GM06990 (cell line): ENCODE measurements around the gene THADA.

Experiments
- DNase-seq: peaks from one replicate; pipeline ENCODE4 v3.0.0-alpha.2; 2011; ENCODE audit not compliant: insufficient read length; ENCODE audit errors: extremely low read depth
- H3K27me3 ChIP-seq: replicated peaks from 2 replicates; pipeline ENCODE4 v1.6.0; 2011; ENCODE audit warnings: low read length; ENCODE audit not compliant: control insufficient read depth, insufficient read depth
- H3K36me3 ChIP-seq: 2 replicates; pipeline ENCODE4 v1.5.1; 2011; ENCODE audit warnings: low read length; ENCODE audit not compliant: control insufficient read depth, insufficient read depth
- H3K4me3 ChIP-seq: replicated peaks from 2 replicates; pipeline ENCODE4 v1.5.1; 2011; ENCODE audit warnings: low read depth, mild to moderate bottlenecking, control low read depth, low read length
- TF ChIP-seq, protein P1 (sequence below): IDR thresholded peaks from 2 replicates; pipeline ENCODE4 v1.5.1; 2011; ENCODE audit warnings: low read length, control low read depth, mild to moderate bottlenecking, inconsistent platforms; ENCODE audit not compliant: insufficient read depth, poor library complexity, severe bottlenecking

Gene THADA

DNA sequence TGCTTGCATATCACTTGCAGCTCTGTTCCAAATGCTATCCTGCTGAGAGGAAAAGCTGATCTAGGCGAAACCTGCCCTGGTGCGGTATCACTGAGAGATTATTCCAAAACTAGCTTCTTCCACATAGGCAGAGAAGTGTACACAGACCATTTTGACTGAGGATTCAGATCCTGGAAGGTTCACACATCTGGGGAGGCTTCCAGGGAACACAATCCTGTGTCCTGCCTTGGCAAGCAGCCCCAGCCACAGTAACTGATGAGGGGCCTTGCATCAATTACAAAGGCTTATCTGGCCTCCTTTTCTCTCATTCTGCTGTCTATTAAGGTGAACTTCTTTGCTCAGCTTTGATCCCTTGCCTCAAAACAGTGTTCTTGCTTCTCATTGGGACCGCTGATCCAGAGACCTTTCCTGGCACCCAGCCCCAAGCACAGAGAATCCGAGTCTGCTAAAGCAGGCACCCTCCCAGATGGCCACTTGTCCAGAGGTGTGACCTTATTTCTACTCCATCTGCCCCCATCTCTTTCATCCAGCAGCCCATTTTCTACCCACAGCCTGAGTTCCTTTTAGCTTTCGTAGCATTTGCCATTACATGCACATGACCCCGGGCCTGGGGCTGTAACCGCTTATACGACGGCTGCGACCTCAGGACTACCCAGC is 317.1 kb downstream of the THADA start:
- no peak overlapping the region for H3K4me3 ChIP-seq
- DNase-seq, result no peak
- no peaks in the 10 kb centered on the region for H3K27me3 ChIP-seq
- no peaks in the 10 kb centered on the region; the same call in none of the 2 replicates for H3K36me3 ChIP-seq
- TF ChIP-seq, protein P1, sequence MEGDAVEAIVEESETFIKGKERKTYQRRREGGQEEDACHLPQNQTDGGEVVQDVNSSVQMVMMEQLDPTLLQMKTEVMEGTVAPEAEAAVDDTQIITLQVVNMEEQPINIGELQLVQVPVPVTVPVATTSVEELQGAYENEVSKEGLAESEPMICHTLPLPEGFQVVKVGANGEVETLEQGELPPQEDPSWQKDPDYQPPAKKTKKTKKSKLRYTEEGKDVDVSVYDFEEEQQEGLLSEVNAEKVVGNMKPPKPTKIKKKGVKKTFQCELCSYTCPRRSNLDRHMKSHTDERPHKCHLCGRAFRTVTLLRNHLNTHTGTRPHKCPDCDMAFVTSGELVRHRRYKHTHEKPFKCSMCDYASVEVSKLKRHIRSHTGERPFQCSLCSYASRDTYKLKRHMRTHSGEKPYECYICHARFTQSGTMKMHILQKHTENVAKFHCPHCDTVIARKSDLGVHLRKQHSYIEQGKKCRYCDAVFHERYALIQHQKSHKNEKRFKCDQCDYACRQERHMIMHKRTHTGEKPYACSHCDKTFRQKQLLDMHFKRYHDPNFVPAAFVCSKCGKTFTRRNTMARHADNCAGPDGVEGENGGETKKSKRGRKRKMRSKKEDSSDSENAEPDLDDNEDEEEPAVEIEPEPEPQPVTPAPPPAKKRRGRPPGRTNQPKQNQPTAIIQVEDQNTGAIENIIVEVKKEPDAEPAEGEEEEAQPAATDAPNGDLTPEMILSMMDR, result no peak

DNA sequence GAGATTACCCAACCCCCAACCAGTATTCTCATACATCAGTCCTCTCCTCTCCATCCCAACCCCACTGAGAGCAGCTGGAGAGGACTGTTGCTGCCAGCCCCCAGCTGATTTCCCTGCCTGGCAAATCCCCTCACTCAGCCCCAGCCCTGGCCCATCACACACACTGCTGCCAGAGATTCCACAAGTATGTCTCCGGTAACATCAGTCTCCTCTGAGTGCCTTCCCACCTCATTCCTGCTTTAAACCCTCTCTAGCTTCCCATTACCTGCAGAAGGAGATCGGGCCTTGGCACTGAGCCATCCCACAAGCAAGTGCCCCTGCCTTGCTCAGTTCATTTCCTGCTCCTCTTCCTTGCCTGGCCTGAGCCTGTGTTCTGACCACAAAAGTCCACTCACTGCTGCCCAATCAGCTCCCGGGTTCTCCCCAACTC is 318.9 kb downstream of the THADA start:
- Histone ChIP-seq H3K27me3 (no peaks in the 10 kb centered on the region), H3K4me3 (no peak overlapping the region), H3K36me3 (peaks cover 3% of the 10 kb centered on the region)
- TF ChIP-seq, protein P1, result no peak
- DNase-seq, result no peak

DNA sequence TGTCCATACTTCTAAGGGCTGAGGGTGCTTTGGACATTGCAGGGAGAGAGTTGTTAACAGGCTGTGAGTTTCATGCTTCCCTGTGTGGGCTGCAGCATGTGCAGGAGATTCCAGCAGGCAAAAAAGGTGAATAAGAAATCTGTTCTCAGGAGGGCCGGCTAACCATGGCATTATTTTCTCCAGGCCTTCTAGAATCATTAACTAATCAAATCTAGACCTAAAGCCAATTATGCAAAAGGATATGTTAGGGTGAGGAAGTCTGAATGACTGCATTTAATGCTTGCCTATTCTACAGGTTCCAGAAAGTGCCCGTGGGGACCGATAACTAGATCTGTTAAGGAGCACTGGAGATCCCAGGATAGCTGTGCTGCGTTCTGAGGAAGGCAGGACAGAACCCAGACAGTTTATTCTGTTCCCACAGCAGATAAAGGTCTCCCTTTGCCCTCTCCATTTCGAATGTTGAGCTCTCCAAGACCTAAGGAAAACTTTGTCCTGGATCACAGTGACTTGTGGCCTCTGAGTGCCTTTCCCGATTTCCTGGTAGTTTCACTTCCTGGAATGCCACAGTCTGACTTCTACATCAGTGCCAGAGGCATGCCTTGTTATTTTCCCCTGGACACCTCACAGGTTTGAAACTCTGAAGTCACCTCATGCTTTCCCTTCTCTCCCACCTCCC is 319.4 kb downstream of the THADA start:
- Histone ChIP-seq H3K4me3 (no peak overlapping the region), H3K27me3 (no peaks in the 10 kb centered on the region), H3K36me3 (peaks cover 4% of the 10 kb centered on the region)
- TF ChIP-seq, protein P1, result no peak
- no peak for DNase-seq

DNA sequence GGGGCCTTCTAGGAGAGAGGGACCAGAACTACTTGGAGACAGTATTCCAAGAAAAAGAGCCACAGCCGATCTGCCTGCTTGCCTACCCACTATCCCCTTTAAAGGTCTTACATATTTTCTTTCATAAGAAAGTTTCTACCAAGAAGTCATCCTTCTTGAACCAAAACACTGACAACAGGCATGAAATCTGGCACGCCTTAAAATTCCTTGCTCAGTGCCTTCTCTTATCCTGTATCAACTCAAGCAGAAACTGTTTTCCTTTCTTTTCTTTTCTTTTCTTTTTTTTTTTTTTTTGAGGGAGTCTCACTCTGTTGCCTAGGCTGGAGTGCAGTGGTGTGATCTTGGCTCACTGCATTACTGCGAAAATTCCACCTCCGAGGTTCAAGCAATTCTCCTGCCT is 321.1 kb downstream of the THADA start:
- TF ChIP-seq, protein P1, result no peak
- Histone ChIP-seq H3K36me3 (peaks cover 4% of the 10 kb centered on the region), H3K27me3 (no peaks in the 10 kb centered on the region), H3K4me3 (no peak overlapping the region)
- DNase-seq, result no peak

DNA sequence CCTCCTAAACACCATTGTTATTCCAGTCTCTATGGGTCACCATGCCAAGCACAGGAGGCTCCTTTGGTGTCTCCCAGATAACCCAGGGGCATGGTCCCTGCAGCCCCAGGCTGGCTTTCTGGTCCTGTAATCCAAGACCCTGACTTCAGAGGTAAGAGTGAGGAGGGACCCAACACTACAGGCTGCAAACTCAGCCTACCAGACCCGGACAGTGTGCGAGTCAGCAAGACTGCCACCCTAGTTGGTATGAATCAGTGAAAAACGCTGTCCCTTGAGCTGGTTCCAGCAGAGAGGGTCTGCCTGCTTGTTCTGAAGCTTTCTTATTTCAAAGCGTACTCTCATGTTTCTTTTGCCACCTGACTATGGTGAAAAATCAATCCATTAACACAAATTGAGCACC is 321.8 kb downstream of the THADA start:
- TF ChIP-seq, protein P1, result no peak
- peaks cover 8% of the 10 kb centered on the region for H3K36me3 ChIP-seq

More for the DNA sequence above, 321.8 kb downstream of the THADA start:
- no peak for DNase-seq
- H3K27me3 ChIP-seq, result no peaks in the 10 kb centered on the region
- H3K4me3 ChIP-seq, result no peak overlapping the region
